ENCODE measurements around the gene TGFB2.

Gene TGFB2

DNA sequence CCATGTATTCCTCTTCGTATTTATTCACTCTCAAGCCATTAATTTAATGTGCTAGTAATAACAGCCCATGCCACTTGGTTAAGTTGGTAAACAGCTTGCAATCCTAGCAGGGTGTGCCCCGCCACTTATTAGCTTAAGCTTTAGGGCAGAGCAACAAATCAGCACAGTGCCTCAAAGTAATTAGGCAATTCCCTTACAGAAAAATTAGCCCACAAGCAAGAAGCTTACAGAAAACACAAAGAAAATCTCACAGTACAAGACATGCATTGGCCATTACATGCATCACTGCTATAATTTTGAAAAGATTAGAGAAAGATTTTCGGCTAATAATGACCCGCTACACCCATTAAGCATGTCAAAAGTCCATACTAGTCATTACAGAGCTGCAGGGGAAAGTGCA lies 47.6 kb downstream of the TGFB2 start:
- no peak for DNase-seq

DNA sequence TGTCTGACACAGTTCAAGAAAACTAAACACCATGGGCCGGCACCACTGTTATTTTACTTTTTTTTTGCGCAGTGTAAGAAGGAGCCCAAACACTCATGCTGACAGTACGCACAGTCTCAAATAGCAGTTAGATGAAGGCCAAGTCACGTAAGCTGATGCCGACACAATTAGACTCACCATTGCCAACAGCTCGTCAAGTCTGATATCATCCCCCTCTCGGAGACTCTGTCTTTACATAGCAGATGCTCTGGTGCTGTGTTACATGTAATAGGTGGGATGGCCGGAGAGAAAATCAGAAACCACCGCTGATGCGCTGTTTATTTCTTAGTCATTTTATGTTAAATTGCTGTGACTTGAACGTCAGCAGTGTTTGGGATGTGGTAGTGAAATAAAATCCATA lies 49.3 kb downstream of the TGFB2 start:
- DNase-seq, result peak; percentile 57

DNA sequence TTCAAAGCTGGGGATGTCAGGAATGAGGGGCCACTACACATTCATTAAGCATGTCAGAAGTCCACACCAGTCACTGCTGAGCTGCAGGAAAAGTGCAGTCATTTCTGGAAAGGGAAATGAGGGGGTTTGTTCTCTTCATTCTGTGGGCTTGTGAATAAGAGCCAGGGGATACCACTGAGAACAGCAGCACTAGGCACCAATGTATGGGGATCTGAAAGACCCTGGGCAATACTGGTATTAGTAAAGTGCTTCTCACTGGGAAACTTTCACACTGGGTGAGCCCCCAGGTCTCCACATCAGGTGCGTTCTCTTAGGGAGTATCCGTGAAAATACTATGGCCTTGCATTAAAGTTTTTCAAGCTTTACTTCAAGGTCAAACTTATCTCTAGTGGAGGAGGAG lies 49.9 kb downstream of the TGFB2 start:
- DNase-seq, result no peak

DNA sequence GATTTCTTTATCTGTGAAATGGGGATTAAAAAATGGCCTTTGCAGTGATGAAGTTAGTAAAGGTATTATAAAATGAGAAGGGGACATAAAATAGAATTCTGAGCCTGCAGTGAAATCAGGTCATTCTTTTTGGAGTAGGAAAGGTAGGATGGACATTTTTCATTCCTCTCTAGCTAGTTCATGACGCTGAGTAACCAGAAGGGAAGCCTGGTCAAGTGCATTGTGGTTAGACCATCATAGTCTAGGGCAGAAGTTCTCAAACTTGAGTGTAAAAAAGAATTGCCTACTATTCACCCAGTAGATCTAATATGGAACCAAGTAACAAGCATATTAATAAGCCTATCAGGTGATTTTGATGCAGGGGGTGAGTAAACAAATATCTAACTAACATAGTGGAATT lies 50.8 kb downstream of the TGFB2 start:
- DNase-seq, result no peak

DNA sequence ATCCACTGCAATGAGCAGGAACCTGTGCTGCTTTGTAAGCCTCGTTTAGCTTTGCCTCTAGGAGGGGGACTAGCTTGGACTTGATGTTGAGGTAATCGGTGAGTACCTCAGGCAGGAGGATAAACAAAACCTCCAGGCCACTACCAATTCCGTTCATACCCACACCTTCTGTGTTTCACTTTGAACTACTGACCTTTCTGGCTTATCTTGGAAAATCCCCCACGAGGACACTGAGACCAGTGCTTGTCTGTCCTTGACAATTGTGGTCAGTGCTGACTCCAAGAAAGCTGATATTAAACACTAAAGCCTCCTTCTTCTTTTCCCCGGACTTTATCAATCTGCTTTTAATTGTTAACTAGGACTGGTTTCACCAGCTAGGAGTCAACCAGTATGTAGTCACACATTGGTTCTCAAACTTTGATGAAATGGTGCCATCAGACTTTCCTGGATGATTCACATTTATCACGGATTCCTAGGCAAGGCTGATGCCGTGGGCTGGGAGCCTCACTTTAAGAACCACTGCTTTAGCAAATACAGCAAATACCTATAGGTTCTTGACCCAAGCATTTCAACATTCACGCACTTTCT lies 52.7 kb downstream of the TGFB2 start:
- DNase-seq, result no peak

DNA sequence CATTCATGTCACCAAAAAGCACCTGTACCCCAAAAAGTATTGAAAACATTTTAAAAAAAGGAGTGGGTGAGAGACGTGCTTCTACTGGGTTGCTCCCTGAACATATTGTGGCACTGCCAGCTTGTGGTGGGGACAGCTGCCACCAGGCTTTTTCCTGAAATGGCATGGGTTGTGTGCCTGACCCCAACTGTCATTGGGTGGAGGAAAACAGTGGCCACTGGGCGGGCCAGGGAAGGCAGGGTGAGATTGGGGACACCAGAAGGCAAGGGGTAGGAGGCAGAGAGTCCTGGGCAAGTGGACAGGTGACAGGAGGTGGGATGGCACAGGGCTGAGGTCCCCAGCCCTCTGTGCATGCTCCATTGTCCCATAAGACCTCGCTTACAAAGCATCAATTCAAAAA lies 55.5 kb downstream of the TGFB2 start:
- no peak for DNase-seq

DNA sequence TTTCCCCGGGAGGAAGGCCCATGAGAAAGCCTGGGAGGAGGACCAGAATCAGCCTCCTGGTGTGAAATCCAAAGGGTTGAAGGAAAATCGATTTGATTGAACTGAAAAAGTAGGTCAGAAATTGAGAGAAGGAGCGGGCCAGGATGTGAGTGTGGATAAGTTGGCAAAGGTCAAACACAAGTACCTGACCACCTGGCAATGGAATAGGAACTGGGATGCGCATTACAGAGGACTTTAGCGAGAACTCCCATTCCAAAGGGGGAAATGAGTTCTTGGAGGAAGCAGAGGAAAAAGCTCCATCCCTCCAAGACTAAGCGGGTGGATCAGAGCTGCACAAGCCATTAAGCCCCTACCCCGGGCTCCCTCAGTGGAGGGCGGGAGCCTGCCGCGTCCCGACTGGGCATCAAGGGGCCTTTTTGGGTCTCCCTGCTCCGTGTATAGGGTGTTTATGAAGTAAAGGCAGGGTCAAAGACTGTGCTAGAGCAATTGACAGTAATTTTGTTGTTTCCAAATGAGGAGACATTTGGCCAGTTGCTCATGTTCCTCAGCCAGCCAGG lies 56.4 kb downstream of the TGFB2 start:
- no peak for DNase-seq

DNA sequence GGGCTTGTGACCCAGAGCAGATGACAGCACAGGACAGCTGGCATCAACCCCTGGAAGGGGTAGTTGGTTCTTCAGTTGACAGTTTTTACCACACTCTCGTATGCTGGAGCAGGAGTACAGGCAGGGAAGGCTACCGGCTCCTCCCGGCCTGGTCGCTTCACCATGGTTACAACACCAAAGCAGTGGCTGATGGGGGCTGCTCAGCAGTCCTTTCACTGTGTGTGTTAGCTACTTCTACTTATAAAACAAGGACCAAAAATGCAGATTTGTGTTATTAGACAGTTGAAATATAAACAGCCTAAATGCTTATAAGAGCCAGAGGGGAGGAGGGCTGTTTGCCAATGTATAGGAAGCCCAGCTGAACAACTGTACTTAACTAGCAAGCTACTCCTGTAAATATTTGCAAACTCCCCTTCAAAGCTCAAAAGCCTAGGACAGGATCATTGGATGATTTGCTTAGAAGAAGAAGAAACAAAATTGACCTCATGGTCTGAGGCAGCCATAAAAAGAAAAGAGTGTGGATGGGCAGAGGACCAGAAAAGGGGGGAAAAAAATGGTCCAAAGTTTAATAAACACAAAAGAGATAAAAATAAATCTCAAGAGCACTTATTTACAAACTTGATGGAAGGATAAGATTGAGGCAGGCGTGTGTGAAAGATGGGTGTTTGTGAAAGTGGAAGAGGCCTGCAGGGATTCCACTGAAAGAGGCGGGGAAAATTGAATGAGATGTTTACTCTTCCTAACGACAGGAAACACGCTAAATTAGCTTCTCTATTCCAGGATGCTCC lies 57.1 kb downstream of the TGFB2 start:
- no peak for DNase-seq

DNA sequence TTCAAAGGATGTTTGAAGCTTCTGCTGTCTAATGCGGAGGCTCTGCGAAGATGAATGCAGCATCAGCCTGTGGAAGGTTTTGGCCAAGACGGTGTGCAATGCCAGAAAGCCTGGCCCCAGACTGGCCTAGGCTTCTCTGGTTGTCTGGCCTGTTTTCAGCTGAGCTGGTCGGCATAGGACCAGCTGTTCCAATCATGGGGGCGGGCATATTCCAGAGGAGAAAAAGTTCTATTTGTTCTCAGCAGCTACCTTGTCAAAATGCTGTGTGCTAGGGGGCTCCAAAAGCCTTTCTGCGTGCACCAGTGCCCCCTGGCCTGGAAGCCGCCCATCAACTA lies 57.6 kb downstream of the TGFB2 start:
- DNase-seq, result no peak

DNA sequence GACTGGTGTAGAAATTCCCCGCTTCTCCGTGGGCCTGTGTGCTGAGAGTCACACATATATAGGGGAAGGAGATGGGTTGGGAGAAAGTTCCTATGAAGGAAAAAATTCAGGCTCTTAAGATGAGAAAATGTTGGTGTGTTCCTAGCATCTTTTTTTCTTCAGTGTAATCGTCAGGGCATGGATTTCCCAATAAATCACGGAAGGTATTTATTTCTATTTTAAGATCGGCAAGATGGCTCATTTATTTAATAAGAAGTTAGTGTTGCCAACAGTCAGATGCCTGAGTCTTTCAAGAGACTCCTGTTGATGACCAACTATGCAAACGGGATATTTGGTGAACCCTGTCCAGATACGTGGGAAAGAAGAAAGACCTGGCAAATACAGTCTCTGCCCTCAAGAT lies 58.2 kb downstream of the TGFB2 start:
- DNase-seq, result no peak

DNA sequence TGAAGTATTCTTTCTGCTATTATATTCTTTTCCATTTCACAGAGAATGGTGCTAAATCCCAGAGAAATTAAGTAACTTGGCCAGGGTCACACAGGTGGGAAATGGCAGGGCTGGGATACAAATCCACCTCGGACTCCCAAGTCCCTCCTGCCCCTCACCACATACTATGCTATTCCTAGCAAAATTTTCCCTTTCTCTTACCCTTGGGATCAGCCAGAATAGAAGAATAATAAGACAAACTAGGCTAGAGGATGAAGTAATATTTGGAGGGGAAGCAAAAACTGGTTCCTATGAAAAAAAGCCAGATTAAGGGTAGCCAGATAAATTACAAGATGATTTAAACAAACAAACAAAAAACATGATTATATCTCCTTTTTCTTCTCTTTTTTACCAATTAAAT lies 62.5 kb downstream of the TGFB2 start:
- DNase-seq, result no peak

DNA sequence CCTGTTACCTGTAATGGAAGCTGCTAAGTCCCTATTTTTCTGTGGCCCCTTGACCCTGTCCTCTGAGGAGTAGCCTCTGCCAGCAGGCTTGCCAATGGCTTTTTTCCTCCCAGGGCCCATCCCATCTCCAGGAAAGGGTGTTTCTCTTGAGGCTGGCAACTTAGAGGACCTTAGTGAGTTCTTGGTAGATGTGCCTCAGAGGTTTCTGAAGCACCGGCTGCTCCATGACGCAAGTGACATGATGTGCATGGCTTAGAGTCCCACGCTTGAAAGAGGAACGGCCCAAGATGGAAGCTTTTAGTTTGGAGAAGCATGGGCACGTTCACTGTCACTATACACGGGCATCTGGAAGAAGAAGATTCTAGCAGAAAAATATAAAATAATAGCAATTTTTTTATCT lies 63.0 kb downstream of the TGFB2 start:
- no peak for DNase-seq

DNA sequence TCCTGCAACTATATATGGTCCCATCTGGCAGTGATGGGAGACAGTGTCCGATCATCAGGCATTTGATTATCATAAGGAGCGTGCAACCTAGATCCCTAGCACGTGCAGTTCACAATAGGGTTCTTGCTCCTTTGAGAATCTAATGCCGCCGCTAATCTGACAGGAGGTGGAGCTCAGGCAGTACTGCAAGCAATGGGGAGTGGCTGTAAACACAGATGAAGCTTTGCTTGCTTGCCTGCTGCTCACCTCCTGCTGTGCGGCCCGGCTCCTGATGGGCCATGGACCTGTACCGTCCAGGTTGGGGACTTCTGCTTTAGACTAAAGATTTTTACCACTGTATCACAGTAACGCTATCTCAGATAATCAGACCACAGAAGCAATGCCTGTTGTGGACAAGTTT lies 63.8 kb downstream of the TGFB2 start:
- no peak for DNase-seq

DNA sequence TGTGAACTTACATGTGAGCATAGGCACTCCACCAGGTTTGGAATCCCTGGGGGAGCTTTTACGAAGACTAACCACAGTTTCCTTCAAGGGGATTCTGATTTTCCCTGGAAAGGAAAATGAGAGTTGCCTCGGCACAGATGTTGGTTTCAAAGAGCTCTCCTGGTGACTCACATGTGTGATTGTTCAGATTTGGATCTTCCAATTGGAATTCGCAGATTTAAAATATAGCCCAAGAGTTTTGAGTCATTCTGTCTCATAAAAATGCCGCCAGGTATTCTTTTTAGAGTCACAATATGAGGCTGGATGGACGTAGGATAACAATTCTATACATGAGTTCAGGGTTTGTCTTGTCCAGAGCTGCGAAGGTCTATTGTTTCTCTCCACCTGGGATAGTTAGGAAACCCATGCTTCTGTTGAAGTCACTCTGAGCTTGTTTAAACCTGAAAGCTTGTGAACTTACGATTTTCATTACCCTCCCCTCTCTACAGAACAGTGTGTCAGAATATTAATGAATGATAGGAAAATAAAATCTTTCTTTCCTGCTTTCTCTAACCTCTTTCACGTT lies 64.9 kb downstream of the TGFB2 start:
- no peak for DNase-seq

DNA sequence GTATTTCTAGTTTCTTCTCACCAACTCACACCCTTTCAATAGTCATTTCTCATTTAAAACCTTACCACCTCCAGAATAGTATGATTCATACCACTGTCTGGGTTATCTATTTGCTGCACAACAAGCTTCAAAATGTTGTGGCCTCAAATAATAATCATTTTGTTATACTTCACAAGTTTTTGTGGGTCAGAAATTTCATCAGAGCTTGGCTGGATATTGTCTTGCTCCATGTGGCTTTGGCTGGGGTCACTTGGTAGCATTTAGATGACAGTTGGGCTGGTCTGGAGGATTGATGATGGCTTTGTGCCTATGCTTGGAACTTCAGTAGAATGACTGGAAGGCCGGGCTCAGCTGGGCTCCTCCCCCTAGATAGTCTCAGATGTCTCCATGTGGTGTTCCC lies 66.0 kb downstream of the TGFB2 start:
- DNase-seq, result no peak

DNA sequence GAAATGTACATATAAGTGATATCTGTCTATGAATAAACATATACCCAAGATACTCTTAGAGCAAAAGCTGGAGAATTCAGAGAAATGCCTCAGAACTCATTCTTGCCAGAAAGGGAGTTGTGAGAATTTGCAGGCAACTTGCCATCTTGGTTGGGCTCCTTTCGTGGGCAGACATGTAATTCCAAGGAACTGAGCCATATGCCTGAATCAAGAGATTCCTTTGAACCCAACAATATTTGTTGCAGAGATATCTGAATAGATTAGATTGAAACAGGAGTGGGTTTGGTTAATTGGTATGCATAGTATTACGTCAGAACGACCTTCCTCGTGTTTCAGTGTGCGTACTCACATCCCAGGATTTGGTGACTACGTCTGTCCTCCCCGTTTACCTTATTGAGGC lies 67.0 kb downstream of the TGFB2 start:
- no peak for DNase-seq

DNA sequence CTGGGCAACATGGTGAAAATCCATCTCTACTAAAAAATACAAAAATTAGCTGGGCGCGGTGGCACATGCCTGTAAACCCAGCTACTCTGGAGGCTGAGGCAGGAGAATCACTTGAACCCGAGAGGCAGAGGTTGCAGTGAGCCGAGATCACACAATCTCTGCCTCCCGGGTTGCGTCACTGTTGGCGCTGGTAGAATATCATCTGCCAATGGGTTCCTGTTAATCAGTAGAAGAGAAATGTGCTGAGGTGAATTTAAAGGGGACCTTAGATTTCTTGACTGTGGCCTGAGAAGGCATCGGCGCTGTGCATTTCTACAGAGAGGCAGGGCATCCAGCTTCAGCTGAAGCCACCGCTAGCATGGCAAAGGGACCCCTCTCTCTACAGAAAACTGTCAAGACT lies 68.0 kb downstream of the TGFB2 start:
- no peak for DNase-seq

DNA sequence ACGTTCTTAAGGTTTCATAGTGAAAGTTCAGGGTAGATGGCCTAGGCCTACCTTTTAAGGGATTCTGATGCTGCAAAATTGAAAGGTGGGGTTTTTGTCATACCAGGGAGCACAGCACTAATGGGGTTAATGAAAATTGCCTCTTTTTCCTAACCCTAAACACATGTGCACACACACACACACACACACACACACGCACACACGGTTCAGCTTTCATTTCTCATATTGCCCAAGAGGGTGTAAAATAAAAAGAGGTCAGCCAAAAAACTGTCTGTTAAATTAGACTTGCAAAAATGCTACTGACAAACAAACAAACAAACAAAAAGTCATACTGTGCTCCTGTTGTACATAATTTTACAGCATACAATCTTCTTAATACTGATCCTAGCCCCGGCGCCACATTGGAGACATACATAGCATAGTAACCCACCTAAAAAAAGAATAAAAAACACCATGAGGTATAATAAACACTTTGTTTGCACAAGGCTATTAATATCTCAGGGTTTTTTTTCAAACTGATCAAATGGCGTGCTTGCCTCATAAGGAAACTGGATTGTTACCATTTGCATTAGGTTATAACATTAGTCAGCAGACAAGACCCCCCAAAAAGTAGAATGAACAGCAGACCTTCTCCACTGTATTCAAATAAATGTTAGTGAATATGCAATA lies 69.1 kb downstream of the TGFB2 start:
- no peak for DNase-seq

DNA sequence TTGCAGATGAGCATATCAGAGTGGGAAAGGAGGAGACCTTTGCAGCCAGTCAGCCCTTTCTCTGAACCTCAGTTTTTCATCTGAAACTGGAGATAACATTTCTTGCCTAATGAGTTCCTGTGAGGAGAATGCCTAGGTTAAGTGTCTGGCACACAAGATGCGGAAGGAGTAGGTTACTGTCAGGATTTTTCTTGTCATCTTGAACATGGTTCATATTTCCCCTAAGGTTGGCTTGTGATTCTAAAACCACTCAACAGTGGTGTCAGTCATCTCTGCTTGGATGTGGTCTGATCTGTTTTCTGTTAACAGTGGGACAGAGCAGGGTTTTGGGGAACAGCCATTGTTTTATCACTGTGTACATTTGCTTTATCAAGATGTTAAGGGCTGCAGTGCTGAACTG lies 70.6 kb downstream of the TGFB2 start:
- no peak for DNase-seq

DNA sequence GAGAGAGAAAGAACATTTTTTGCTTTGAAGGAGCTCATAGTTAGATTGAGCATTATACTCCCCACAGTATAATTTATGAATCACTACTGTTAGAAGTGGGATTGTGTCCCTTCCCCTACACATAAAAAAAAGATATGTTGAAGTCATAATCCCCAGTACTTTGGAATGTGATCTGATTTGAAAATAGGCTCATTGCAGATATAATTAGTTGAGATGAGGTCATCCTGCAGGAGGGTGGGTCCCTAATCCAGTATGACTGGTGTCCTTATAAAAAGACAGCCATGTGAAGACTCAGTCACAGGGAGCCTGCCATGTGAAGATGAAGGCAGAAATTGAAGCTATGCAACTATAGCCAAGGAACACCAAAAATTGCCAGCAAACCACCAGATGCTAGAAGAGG lies 76.4 kb downstream of the TGFB2 start:
- no peak for DNase-seq

DNA sequence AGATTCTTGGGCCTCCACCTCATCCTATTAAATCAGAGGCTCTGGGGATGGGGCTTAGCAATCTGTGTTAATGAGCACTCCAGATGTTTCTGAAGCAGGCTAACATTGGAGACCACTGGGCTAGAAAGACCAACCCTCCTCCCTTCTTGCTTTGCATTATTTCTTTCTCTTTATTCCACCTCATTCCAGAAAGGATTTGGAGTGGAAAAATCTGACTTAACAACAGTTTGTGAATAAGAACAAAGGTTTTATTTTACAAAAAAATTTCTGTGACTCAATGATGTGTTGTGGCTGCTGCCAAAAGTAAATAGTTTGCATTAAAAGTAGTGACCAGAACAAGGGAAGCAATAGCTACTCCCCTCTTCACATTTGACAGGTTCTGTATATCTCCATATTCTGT lies 79.4 kb downstream of the TGFB2 start:
- no peak for DNase-seq

DNA sequence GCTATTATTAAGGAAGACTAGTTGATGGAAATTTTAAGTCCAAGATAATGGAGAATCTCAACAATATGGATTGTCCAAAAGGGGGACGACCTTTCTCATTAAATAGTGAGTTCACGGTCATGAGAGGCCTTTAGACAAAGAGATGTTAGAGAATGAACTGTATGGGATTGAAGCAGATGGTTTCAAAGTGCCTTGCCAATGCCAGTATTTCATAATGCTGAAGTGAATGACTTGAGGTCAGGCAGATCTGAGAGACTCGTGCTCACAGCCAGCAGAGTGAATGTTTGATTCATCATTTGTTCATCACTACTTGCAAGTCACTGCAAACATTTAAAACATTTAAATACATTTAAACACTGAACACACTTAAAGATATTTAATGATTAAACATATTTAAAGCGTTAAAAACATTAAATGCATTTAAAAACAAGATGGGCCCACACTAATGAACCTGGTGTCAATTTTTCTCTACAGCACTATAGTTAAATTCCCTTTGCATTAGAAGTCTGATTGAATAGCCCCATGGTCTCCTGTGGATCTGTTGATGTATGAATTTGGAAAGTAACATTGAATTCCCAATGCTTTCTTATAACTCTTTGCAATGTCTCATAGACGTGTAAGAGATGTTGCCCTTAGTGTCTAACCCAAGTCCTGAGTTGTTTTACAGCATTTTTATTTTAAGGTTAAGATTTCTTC lies 80.7 kb downstream of the TGFB2 start:
- DNase-seq, result no peak

DNA sequence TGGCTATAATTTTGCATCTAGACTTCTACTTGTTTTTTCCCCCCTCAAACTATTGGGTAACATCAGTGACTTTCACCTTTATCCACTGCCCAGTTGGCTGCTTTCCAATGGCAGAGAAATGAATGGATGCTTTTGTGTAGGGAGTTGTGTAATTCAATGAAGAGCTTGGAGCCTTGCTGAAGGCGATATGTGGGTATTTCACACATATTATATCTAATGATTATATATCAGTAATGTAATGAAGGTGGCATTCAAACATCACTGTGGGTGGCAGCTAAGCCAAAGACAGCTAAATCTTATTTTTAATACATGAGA lies 81.2 kb downstream of the TGFB2 start:
- no peak for DNase-seq

DNA sequence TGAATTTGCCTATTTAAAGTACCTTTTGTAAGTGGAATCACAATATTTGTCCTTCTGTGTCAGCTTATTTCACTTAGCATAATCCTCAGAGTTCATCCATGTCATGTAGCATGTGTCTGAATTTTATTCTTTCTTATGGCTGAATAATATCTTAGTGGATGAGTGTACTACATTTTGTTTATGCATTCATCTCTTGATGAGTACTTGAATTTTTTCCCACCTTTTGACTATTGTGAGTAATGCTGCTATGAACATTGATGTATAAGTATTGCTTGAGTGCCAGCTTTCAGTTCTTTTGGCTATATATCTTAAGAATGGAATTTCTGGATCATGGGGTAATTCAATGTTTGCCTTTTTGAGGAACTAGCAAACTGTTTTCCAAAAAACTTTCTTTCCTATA lies 84.2 kb downstream of the TGFB2 start:
- no peak for DNase-seq
